ENCODE measurements around the gene SLC2A6.

DNA sequence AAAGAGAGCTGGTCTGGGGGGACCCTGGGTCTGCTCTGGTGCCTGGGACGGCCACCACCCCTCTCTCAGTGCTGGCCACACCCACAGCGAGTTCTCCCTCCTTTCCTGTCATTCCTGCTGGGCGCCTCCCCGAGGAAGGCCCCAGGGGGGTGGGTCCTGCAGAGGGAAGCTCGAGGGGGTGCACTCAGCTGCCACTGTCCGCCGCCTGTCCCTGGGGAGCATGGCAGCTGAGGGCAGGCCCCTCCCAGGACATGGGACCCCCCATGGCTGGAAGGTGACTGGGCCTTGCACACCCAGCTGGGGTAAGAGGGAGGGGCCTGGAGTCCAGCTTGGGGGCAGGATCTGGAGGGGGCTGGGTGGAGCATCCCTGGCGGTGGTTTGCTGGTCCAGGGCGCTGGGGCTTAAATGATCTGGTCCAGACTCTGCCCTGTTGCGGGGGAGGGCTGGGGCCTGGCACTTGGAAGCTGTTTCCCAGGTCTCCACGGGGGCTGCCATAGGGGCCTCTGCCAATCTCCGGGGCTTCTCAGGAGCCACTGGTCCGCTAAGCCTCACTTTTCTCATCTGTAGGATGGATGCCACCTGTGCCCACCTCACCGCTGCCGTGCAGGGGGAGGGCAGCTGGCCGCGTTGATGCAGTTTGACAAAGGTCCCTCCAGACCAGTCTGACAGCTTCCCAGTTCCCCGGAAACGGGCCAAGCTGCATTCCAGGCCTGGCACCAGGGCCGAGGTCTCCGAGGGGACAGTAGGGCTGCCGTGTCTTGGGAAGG, 6.0 kb upstream of the SLC2A6 start:
- TF ChIP-seq CTCF (conservative IDR thresholded peaks at IDR 0.05; ENCODE audit: low read length) (no peak), EZH2phosphoT487 (IDR thresholded peaks at IDR 0.05; ENCODE audit: borderline replicate concordance) (no peak)
